Activated CD4-positive, CD25-positive, alpha-beta regulatory T cell (primary cell): ENCODE measurements around the gene PABPN1L.
"Not testable (repeated sequence)": the region's sequence is repeated elsewhere in the genome, so short reads cannot be mapped to it uniquely, and the experiment has no call there.

ENCODE experiments used
- DNase-seq, 4 experiments: peaks; one replicate each; lab custom pipeline; 2025; lab: John Stamatoyannopoulos, UW

PABPN1L gene

GRCh38 chr16:88830258-88830657 is 36.2 kb downstream of the PABPN1L start:
- no peak for DNase-seq

GRCh38 chr16:88828711-88829110 is 37.7 kb downstream of the PABPN1L start:
- no peak for DNase-seq

- no peak for DNase-seq
These were observed 38.7 kb downstream of the PABPN1L start for GRCh38 chr16:88827727-88828126.

GRCh38 chr16:88826070-88826840 is 40.2 kb downstream of the PABPN1L start:
- no peak for DNase-seq

- no peak for DNase-seq
These were observed 41.3 kb downstream of the PABPN1L start for GRCh38 chr16:88825146-88825545.

GRCh38 chr16:88824256-88825077 is 42.0 kb downstream of the PABPN1L start:
- no peak for DNase-seq

GRCh38 chr16:88823646-88824045 is 42.8 kb downstream of the PABPN1L start:
- not testable (repeated sequence) for DNase-seq

GRCh38 chr16:88822281-88823040 is 44.0 kb downstream of the PABPN1L start:
- no peak for DNase-seq

GRCh38 chr16:88821168-88821850 is 45.2 kb downstream of the PABPN1L start:
- no peak for DNase-seq

- no peak for DNase-seq
These were observed 46.0 kb downstream of the PABPN1L start for GRCh38 chr16:88820385-88821025.

- no peak for DNase-seq
These were observed 47.3 kb downstream of the PABPN1L start for GRCh38 chr16:88819126-88819525.

- no peak for DNase-seq
These were observed 47.9 kb downstream of the PABPN1L start for GRCh38 chr16:88818575-88818874.

- no peak for DNase-seq
These were observed 48.5 kb downstream of the PABPN1L start for GRCh38 chr16:88817785-88818574.

- DNase-seq = no peak
These were observed 49.5 kb downstream of the PABPN1L start for GRCh38 chr16:88816736-88817535.

GRCh38 chr16:88815901-88816589 is 50.4 kb downstream of the PABPN1L start:
- peak in 2 of 4 experiments; percentile 22 to 40 for DNase-seq

GRCh38 chr16:88815227-88815626 is 51.2 kb downstream of the PABPN1L start:
- DNase-seq = no peak

- no peak for DNase-seq
These were observed 52.3 kb downstream of the PABPN1L start for GRCh38 chr16:88814144-88814502.
